ENCODE results near the gene ADGRD1. TPM values are rescaled to one million over a fixed set of nuclear protein-coding genes. Genes with fewer than 3 reads are reported as not detected.
A peak's percentile ranks its signal among the peaks of the same experiment; 100 is the strongest.

ADGRD1 gene
- total and polyA plus RNA-seq, 7 donors, result 0.46 to 22.5 (median 7.2) TPM

- no peaks in the 10 kb centered on the region for H3K27me3 ChIP-seq
- no peak overlapping the region for H3K4me3 ChIP-seq
- DNase-seq, result no peak
- TF ChIP-seq CTCF (IDR thresholded peaks at IDR 0.05) (no peak), EP300 (IDR thresholded peaks at IDR 0.05) (no peak), POLR2A (IDR thresholded peaks at IDR 0.05) (no peak), POLR2AphosphoS5 (IDR thresholded peaks at IDR 0.05) (no peak)
- 73 to 79% methylated on average over 6 of the region's 6 CpGs for whole genome bisulfite sequencing, 2 donors
- H3K36me3 ChIP-seq, result peaks cover 0 to 16% (median 0%) of the 10 kb centered on the region in 4 donors
- no peak overlapping the region for H3K27ac ChIP-seq
- H3K4me1 ChIP-seq, result peaks cover 0 to 19% (median 17%) of the 10 kb centered on the region in 4 donors
- H3K9me3 ChIP-seq, result no peaks in the 10 kb centered on the region
- intact Hi-C loops (cut with DNase I), result no loop called here
Measured at GRCh38 chr12:130965214-130965613, 11.5 kb downstream of the ADGRD1 start.

- Histone ChIP-seq H3K36me3 (peaks cover 0 to 16% (median 0%) of the 10 kb centered on the region in 4 donors), H3K27me3 (no peaks in the 10 kb centered on the region), H3K9me3 (no peaks in the 10 kb centered on the region), H3K4me3 (no peak overlapping the region), H3K27ac (no peak overlapping the region), H3K4me1 (peaks cover 0 to 19% (median 17%) of the 10 kb centered on the region in 4 donors)
- intact Hi-C loops (cut with DNase I), result no loop called here
- 66 to 73% methylated on average over 2 of the region's 2 CpGs for WGBS, 2 donors
- no peak for DNase-seq
- no peak for TF ChIP-seq POLR2AphosphoS5 (IDR thresholded peaks at IDR 0.05)
- TF ChIP-seq EP300 (IDR thresholded peaks at IDR 0.05), result no peak
- TF ChIP-seq CTCF (IDR thresholded peaks at IDR 0.05), result no peak
- TF ChIP-seq POLR2A (IDR thresholded peaks at IDR 0.05), result no peak
Measured at GRCh38 chr12:130965668-130966067, 12.0 kb downstream of the ADGRD1 start.

GRCh38 chr12:130966443-130967030 lies 12.8 kb downstream of the ADGRD1 start:
- Histone ChIP-seq H3K4me1 (peaks cover 0 to 13% (median 10%) of the 10 kb centered on the region in 4 donors), H3K9me3 (no peaks in the 10 kb centered on the region), H3K27ac (no peak overlapping the region), H3K4me3 (no peak overlapping the region), H3K36me3 (peaks cover 0 to 20% (median 0%) of the 10 kb centered on the region in 4 donors), H3K27me3 (no peaks in the 10 kb centered on the region)
- intact Hi-C loops (cut with DNase I), result no loop called here
- peak; percentile 60 for DNase-seq
- TF ChIP-seq POLR2A (IDR thresholded peaks at IDR 0.05) (no peak), POLR2AphosphoS5 (IDR thresholded peaks at IDR 0.05) (no peak), CTCF (IDR thresholded peaks at IDR 0.05) (no peak), EP300 (IDR thresholded peaks at IDR 0.05) (no peak)
- 88 to 92% methylated on average over 15 of the region's 15 CpGs for WGBS, 2 donors

- TF ChIP-seq POLR2A (IDR thresholded peaks at IDR 0.05) (no peak), POLR2AphosphoS5 (IDR thresholded peaks at IDR 0.05) (no peak), CTCF (IDR thresholded peaks at IDR 0.05) (no peak), EP300 (IDR thresholded peaks at IDR 0.05) (no peak)
- peak; percentile 56 for DNase-seq
- peaks cover 0 to 27% (median 0%) of the 10 kb centered on the region in 4 donors for H3K36me3 ChIP-seq
- 94 to 95% methylated on average over 16 of the region's 16 CpGs for WGBS, 2 donors
- H3K4me3 ChIP-seq, result no peak overlapping the region
- no peaks in the 10 kb centered on the region for H3K9me3 ChIP-seq
- H3K27ac ChIP-seq, result no peak overlapping the region
- no peaks in the 10 kb centered on the region for H3K27me3 ChIP-seq
- peaks cover 0 to 2% (median 0%) of the 10 kb centered on the region in 4 donors for H3K4me1 ChIP-seq
- intact Hi-C loops (cut with DNase I), result no loop called here
Measured at GRCh38 chr12:130967636-130968035, 13.9 kb downstream of the ADGRD1 start.

GRCh38 chr12:130968611-130969010 lies 14.9 kb downstream of the ADGRD1 start:
- no peak overlapping the region for H3K27ac ChIP-seq
- no peaks in the 10 kb centered on the region for H3K27me3 ChIP-seq
- intact Hi-C loops (cut with DNase I), result no loop called here
- 88 to 89% methylated on average over 7 of the region's 7 CpGs for WGBS, 2 donors
- no peaks in the 10 kb centered on the region for H3K4me1 ChIP-seq
- no peak overlapping the region for H3K4me3 ChIP-seq
- no peak for TF ChIP-seq POLR2A (IDR thresholded peaks at IDR 0.05)
- no peak for TF ChIP-seq POLR2AphosphoS5 (IDR thresholded peaks at IDR 0.05)
- no peak for TF ChIP-seq CTCF (IDR thresholded peaks at IDR 0.05)
- no peak for TF ChIP-seq EP300 (IDR thresholded peaks at IDR 0.05)
- DNase-seq, result peak; percentile 38
- peaks cover 0 to 27% (median 0%) of the 10 kb centered on the region in 4 donors for H3K36me3 ChIP-seq
- H3K9me3 ChIP-seq, result no peaks in the 10 kb centered on the region
